T-helper 2 cell (primary cell): ENCODE results near the gene CDK17.
"Not testable (repeated sequence)": the region's sequence is repeated elsewhere in the genome, so short reads cannot be mapped to it uniquely, and the experiment has no call there.

ENCODE experiments used
- DNase-seq, 5 experiments: peaks; one replicate each; pipeline versions ENCODE4 v3.0.0 to v3.0.0-alpha.2; 2012 to 2022
- total RNA-seq, 2 donors: gene quantifications; one replicate each; lab custom pipeline; 2026; lab: John Stamatoyannopoulos, UW

CDK17 gene
- 143 to 444 reads per million in 2 donors for total RNA-seq

GRCh38 chr12:96399919-96400630 lies at the start of gene CDK17:
Gene CDK17 (minus strand): TSS chr12:96400439. CDS start chr12:96334836, 65,603 bp downstream.
- DNase-seq: peak; percentile 80 to 95 (median 87)

- DNase-seq: no peak
These were observed 48.1 kb upstream of the CDK17 start for GRCh38 chr12:96448300-96448699.

- DNase-seq: no peak
These were observed 47.0 kb upstream of the CDK17 start for GRCh38 chr12:96447256-96447655.

GRCh38 chr12:96445691-96446583 lies 45.7 kb upstream of the CDK17 start:
- DNase-seq: peak in 4 of 5 experiments; percentile 20 to 98 (median 65)

GRCh38 chr12:96444399-96444798 lies 44.2 kb upstream of the CDK17 start:
- no peak for DNase-seq

- DNase-seq: no peak
These were observed 42.7 kb upstream of the CDK17 start for GRCh38 chr12:96442906-96443305.

GRCh38 chr12:96441816-96442215 lies 41.6 kb upstream of the CDK17 start:
- DNase-seq: peak in 2 of 5 experiments; percentile 52 to 65

- DNase-seq: no peak
These were observed 38.1 kb upstream of the CDK17 start for GRCh38 chr12:96438330-96438729.

- no peak for DNase-seq
These were observed 36.9 kb upstream of the CDK17 start for GRCh38 chr12:96437171-96437445.

GRCh38 chr12:96436366-96437170 lies 36.3 kb upstream of the CDK17 start:
- no peak for DNase-seq

GRCh38 chr12:96434107-96434506 lies 33.9 kb upstream of the CDK17 start:
- peak; percentile 14 to 98 (median 67) for DNase-seq

GRCh38 chr12:96432496-96433321 lies 32.5 kb upstream of the CDK17 start:
- DNase-seq: not testable (repeated sequence)

- no peak for DNase-seq
These were observed 30.8 kb upstream of the CDK17 start for GRCh38 chr12:96431067-96431466.

- peak in 1 of 5 experiments; percentile 65 for DNase-seq
These were observed 27.1 kb upstream of the CDK17 start for GRCh38 chr12:96427269-96427729.

GRCh38 chr12:96425951-96426350 lies 25.7 kb upstream of the CDK17 start:
- peak in 1 of 5 experiments; percentile 57 for DNase-seq

- DNase-seq: peak in 1 of 5 experiments; percentile 80
These were observed 25.1 kb upstream of the CDK17 start for GRCh38 chr12:96425321-96425720.

- DNase-seq: no peak
These were observed 24.4 kb upstream of the CDK17 start for GRCh38 chr12:96424601-96425000.

GRCh38 chr12:96422192-96422591 lies 22.0 kb upstream of the CDK17 start:
- DNase-seq: no peak

- peak in 1 of 5 experiments; percentile 71 for DNase-seq
These were observed 20.8 kb upstream of the CDK17 start for GRCh38 chr12:96421014-96421413.

- no peak for DNase-seq
These were observed 20.1 kb upstream of the CDK17 start for GRCh38 chr12:96420277-96420835.

- DNase-seq: peak in 1 of 5 experiments; percentile 64
These were observed 19.5 kb upstream of the CDK17 start for GRCh38 chr12:96419576-96420276.
